ENCODE data around the gene UGT3A1.

- TF ChIP-seq ZNF281 (CRISPR knock-in tag; IDR thresholded peaks at IDR 0.05) (no peak), CTCF (IDR thresholded peaks at IDR 0.05) (no peak), USF2 (CRISPR knock-in tag; IDR thresholded peaks at IDR 0.05) (no peak), MLX (CRISPR knock-in tag; IDR thresholded peaks at IDR 0.05) (no peak), MAX (CRISPR knock-in tag; IDR thresholded peaks at IDR 0.05) (no peak), E2F4 (CRISPR knock-in tag; IDR thresholded peaks at IDR 0.05; ENCODE audit: borderline replicate concordance, low read depth) (no peak), ESRRA (CRISPR knock-in tag; IDR thresholded peaks at IDR 0.05; ENCODE audit: borderline replicate concordance) (no peak), NR3C1 (CRISPR knock-in tag; conservative IDR thresholded peaks at IDR 0.05; ENCODE audit: low read depth) (no peak), ZNF425 (CRISPR knock-in tag; conservative IDR thresholded peaks at IDR 0.05) (no peak), HMGXB4 (CRISPR knock-in tag; IDR thresholded peaks at IDR 0.05) (no peak), AFF4 (CRISPR knock-in tag; IDR thresholded peaks at IDR 0.05; ENCODE audit: borderline replicate concordance) (no peak), EMX1 (CRISPR knock-in tag; IDR thresholded peaks at IDR 0.05) (no peak), PREB (CRISPR knock-in tag; IDR thresholded peaks at IDR 0.05; ENCODE audit: borderline replicate concordance) (no peak)
Observed at GRCh38 chr5:36017622-36018021, 26.4 kb upstream of the UGT3A1 start.

Data from WTC11 (cell line).